ENCODE data around the gene BASP1.
"Not testable (repeated sequence)": the region's sequence is repeated elsewhere in the genome, so short reads cannot be mapped to it uniquely, and the experiment has no call there.

The BASP1 gene

DNA sequence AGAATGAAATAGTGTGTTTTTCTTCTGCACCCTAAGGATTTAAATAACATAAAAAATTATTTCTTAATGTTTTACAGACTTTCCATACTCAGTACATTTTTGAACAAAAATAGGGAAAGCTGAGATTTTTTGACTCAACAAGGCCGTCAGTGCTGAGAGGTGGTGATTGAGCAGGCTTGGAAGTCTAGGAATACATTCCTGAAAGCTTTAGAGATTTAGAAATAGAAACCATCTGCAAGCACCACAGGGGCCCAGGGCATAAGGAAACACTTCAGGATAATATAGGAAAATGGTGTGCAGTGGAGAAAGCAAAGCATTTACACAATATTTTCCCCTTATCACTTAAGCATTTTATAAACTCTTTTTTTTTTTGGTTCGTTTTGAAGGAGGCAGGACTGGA, 5.2 kb downstream of the BASP1 start:
- no peak for DNase-seq (ENCODE audit: low read depth in 1 of 2, low spot score in 1 of 2)

GRCh38 chr5:17223367-17224185, 6.1 kb downstream of the BASP1 start:
- no peak for DNase-seq (ENCODE audit: low read depth in 1 of 2, low spot score in 1 of 2)

- DNase-seq (ENCODE audit: low read depth in 1 of 2, low spot score in 1 of 2): no peak
These were observed 7.6 kb downstream of the BASP1 start for GRCh38 chr5:17224858-17225511.

DNA sequence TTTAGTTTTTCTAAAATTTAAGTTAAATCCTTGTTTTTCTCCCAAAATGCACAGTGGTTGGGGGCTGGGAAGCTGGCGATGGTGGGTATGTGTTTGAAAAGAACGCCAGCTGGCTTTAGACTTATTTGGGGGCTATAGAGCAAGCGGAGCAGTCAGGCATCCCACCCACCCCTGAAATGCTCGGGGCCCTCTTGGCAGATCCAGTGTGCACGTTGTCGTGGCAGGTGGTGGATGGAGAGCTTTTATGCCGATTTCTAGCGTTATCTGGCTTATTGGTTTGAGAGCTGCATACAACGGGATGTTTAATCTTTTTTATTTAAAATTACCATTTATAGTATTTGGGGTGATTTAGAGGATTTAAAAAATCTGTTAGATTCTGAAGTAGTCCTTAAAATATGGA, 8.1 kb downstream of the BASP1 start:
- DNase-seq (ENCODE audit: low read depth in 1 of 2, low spot score in 1 of 2): no peak

DNA sequence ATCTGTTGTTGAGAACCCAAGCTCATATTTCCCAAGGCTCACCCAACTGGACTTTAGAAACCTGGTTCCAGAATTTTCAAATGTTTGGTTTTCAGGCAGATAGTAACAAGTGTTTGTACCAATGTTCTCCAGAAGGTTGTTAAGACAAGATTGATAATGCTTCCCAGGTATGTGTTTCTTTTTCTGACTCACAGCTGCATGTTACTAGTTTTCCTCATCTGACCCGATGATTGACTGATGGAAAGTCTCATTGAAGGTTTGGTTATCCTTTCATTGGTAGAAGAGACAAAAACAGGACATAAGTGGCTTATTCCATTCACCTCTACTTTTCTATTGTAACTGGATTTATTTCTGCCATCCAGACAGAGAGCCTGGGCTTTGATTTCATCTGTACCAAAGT, 10.4 kb downstream of the BASP1 start:
- no peak for DNase-seq (ENCODE audit: low read depth in 1 of 2, low spot score in 1 of 2)

- DNase-seq (ENCODE audit: low read depth in 1 of 2, low spot score in 1 of 2): no peak
These were observed 11.4 kb downstream of the BASP1 start for GRCh38 chr5:17228821-17229291.

- DNase-seq (ENCODE audit: low read depth in 1 of 2, low spot score in 1 of 2): no peak
These were observed 11.9 kb downstream of the BASP1 start for GRCh38 chr5:17229313-17229712.

DNA sequence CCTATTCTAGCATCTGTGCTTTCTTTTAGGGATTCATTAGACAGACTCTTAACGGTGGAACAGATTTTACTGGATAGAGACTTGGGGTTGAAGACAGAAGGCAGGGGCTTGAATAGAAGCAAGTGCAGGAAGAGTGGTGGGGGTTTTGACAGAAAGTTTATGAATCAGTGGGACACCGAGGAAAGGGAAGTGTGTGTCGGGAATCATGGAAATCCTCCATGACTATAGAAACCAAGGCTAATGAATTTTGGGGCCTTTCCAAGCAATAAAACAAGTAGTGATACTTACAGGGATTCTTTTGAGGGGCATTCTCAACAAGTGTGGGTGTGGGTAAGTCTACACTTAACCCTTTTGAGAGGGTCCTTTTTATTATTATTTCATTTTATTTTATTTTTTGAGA, 12.8 kb downstream of the BASP1 start:
- no peak for DNase-seq (ENCODE audit: low read depth in 1 of 2, low spot score in 1 of 2)

DNA sequence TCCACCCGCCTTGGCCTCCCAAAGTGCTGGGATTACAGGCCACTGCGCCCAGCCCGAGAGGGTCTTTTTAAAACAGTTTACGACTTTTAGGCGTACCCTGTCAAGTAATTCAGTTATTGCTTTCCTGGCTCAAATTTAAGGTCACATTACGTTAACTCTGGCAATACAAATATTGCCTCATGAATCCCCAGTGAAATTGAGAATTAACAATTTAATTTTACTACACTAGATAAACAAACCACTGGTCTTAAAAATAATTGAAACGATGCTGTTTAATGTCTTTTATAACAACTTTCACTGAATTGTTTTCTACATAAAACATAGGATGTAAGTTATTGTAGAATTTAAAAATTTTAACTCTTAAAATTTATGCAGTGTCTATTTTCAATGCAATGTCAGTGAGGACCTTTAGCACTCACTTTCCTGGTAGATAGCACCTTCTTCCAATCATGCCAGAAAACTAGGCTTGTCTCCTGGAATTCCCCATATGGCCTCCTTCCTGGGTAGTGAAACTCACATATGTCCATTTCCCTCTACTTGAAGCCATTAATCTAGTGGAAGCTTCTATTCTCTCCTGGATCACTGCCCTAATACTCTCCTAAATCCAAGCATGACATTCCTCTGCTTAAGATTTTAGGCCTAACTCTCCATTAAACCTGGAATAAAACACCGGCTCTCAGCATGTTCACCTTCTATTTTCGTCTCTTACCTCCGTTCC, 13.5 kb downstream of the BASP1 start:
- no peak for DNase-seq (ENCODE audit: low read depth in 1 of 2, low spot score in 1 of 2)

DNA sequence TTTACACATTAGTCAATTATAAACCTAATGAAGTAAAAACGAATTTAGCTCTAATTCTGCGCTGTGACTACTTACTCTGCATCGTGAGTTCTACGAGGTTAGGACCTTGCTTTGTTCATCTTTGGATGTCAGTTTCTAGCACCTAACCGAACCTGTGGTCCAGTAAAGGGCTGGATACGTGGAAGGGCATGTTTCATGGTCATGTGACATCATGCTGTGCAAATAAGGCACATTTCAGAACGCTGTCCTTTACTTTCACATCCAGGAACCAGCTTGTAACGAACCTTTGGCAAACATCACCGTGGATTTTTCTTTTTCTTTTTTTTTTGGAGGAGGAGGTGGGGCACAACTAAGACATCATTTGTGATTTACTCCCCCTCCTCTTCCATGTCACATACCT, 15.0 kb downstream of the BASP1 start:
- no peak for DNase-seq (ENCODE audit: low read depth in 1 of 2, low spot score in 1 of 2)

DNA sequence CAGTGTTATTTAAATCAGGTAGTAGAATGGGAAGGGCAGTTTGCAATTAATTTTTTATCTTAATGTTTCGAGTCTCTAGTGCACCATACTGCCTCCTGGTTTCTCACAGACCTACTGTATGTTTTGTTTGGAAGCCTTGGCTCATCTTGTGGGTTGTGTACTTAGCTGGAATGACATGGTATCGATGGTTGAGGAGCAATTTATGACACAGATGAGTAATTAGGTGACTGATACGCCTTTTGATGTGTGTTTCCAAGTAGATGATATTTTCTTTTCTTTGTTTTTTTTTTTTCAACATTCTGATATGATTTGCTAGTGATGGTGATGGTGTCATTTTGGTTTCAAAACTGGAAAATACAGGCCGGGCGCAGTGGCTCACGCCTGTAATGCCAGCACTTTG, 16.1 kb downstream of the BASP1 start:
- no peak for DNase-seq (ENCODE audit: low read depth in 1 of 2, low spot score in 1 of 2)

DNA sequence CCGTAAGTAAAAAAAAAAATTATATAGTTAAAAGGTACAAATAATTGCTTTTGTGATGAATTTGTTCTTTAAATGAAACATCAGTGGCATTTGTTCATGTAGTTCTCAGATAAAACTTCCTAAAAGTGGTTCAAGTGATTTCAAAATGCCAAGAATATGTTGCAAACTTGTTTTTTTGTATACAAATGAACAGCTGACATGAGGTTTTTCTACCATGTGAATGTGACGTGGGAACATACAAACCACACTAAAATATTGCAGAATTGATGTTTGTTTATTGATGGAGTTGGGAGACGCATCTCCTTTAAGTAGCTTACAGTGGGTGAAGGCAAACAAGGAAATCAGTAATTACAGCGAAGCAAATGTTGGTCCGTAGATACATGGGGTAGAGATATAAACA, 16.9 kb downstream of the BASP1 start:
- no peak for DNase-seq (ENCODE audit: low read depth in 1 of 2, low spot score in 1 of 2)

GRCh38 chr5:17235731-17236330, 18.4 kb downstream of the BASP1 start:
- no peak for DNase-seq (ENCODE audit: low read depth in 1 of 2, low spot score in 1 of 2)

- no peak for DNase-seq (ENCODE audit: low read depth in 1 of 2, low spot score in 1 of 2)
These were observed 21.1 kb downstream of the BASP1 start for GRCh38 chr5:17238521-17239041.

DNA sequence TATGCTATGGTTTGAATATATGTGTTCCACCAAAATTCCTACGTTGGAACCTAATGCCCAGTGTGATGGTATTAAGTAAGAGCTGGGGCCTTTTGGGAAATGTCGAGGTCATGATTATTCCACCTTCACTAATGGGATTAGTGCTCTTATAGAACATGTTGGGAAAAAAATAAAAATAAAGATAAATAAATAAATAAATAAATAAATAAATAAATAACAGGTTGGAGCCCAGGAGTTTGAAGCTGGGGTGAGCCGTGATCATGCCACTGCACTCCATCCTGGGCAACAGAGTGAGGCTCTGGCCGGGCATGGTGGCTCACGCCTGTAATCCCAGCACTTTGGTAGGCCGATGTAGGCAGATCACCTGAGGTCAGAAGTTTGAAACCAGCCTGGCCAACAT, 22.5 kb downstream of the BASP1 start:
- no peak for DNase-seq (ENCODE audit: low read depth in 1 of 2, low spot score in 1 of 2)

GRCh38 chr5:17240487-17240886, 23.1 kb downstream of the BASP1 start:
- DNase-seq (ENCODE audit: low read depth in 1 of 2, low spot score in 1 of 2): no peak

GRCh38 chr5:17241635-17242034, 24.2 kb downstream of the BASP1 start:
- DNase-seq (ENCODE audit: low read depth in 1 of 2, low spot score in 1 of 2): no peak

- no peak for DNase-seq (ENCODE audit: low read depth in 1 of 2, low spot score in 1 of 2)
These were observed 26.0 kb downstream of the BASP1 start for GRCh38 chr5:17243287-17244063.

DNA sequence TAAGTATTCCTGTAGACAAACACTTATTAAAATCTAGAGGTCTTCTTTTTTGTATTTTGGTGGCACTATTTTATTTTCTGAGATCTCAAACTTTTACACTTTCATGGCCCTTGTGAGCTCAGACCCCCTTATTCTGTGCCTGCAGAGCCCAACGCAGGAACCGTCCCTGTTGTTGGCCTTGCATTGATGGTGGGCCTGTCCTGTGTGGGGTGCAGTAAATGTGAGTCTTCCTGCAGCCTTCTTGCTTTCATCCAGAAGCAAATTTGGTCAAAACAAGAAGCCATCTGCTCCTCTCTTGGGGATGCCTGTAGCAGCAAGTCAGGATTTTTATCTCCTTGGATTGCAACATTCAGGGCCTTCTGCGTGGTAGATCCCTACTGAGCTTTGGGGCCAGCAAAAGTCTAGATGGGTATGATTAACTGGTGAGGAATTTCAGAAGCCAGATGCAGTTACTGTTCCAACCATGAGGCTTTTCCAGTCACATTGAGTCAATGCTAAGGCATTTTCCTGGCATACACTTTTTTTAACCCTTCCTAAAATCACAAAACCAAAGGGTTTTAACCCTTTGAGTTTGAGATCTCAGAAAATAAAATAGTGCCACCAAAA, 31.7 kb downstream of the BASP1 start:
- no peak for DNase-seq (ENCODE audit: low read depth in 1 of 2, low spot score in 1 of 2)

DNA sequence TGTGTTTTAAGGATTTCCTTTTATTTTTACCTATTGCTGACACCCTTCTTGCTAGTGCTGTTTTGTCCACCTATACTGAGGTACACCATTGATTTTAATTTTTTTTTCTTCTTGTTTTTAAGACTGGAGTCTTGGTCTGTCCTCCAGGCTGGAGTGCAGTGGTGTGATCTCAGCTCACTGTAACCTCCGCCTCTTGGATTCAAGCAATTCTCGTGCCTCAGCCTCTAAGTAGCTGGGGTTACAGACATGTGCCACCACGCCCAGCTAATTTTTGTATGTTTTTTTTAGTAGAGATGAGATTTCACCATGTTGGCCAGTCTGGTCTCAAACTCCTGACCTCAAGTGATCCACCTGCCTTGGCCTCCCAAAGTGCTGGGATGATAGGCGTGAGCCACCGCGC, 32.4 kb downstream of the BASP1 start:
- DNase-seq (ENCODE audit: low read depth in 1 of 2, low spot score in 1 of 2): not testable (repeated sequence)
